K562 (cell line): Measurements from ENCODE around the gene CFAP300. TPM values are rescaled to one million over a fixed set of nuclear protein-coding genes. Genes with fewer than 3 reads are reported as not detected.

Experiments
- KHSRP ChIP-seq: fragments of 450-650 bp; IDR thresholded peaks from 2 replicates; pipeline ENCODE4 v1.6.1; 2017
- NFE2 ChIP-seq: IDR thresholded peaks from 2 replicates; pipeline ENCODE4 v1.6.1; 2014; ENCODE audit warnings: antibody characterized with exemption, low read depth
- SETDB1 ChIP-seq: IDR thresholded peaks from one replicate; pipeline ENCODE4 v1.6.1; 2012; ENCODE audit warnings: low read length, control low read depth, inconsistent platforms
- WHSC1 ChIP-seq: IDR thresholded peaks from one replicate; pipeline ENCODE4 v1.6.1; 2012; ENCODE audit warnings: low read length, control low read depth, inconsistent platforms
- ZNF586 ChIP-seq: fragments of 450-650 bp; formaldehyde crosslinking; conservative IDR thresholded peaks from 2 replicates; pipeline ENCODE4 v1.4.0; 2020; ENCODE audit warnings: mild to moderate bottlenecking, moderate library complexity
- polyA plus RNA-seq, 8 experiments: library from polyadenylated mRNA; depleted of rRNA in 4 of 8; stranded (reverse) in 5 of 8; unstranded in 3 of 8; fragments of >200 nt; fragmentation: Nextera tagmentation in 2 of 8; fragmentation: Illumina TruSeq in 1 of 8; extraction: Ambion mirVana in 2 of 8; extraction: Trizol in 1 of 8; gene quantifications; 2 replicates each; pipeline versions ENCODE4 v1.2.1 to v1.2.3, GENCODE V29; 2011 to 2014; ENCODE audit warnings: inconsistent platforms in 1 of 8, missing spikeins in 1 of 8
- total RNA-seq, 7 experiments: library from RNA; depleted of rRNA in 6 of 7; stranded (reverse); fragments of >200 nt in 6 of 7; fragmentation: Illumina TruSeq in 2 of 7; extraction: Trizol in 2 of 7; gene quantifications; 2 replicates each; pipeline versions ENCODE4 v1.2.1 to v1.2.3, GENCODE V29; 2011 to 2021; ENCODE audit warnings: low replicate concordance in 1 of 7
- TF ChIP-seq, protein P1 (sequence below): fragments of 200-600 bp; sonication (generic); IDR thresholded peaks from one replicate; pipeline ENCODE4 v1.6.1; 2012; ENCODE audit warnings: mild to moderate bottlenecking, low read depth, low read length, inconsistent platforms
- TF ChIP-seq, protein P2 (sequence below): fragments of 450-650 bp; formaldehyde crosslinking; IDR thresholded peaks from 2 replicates; pipeline ENCODE4 v1.4.0; 2020; ENCODE audit warnings: mild to moderate bottlenecking, mixed read lengths
- TF ChIP-seq, protein P3 (sequence below): fragments of 250-450 bp; sonication (Bioruptor Pico); IDR thresholded peaks from 2 replicates; pipeline ENCODE4 v1.8.0; 2021; ENCODE audit warnings: moderate library complexity, mild to moderate bottlenecking, inconsistent platforms
- TF ChIP-seq, protein P4 (sequence below): IDR thresholded peaks from 2 replicates; pipeline ENCODE4 v1.6.1; 2012; ENCODE audit warnings: low read depth, low read length, improper control_type of control experiment, borderline replicate concordance
- TF ChIP-seq, protein P5 (sequence below): fragments of 250-450 bp; sonication (Bioruptor Pico); IDR thresholded peaks from 2 replicates; pipeline ENCODE4 v1.8.0; 2021; ENCODE audit warnings: moderate library complexity, mild to moderate bottlenecking, inconsistent platforms

CFAP300 gene
- total and polyA plus RNA-seq, 9 of the 15 experiments (the other 6 are each of a cell fraction or from before 2014, with no cell fraction given), result not detected

DNA sequence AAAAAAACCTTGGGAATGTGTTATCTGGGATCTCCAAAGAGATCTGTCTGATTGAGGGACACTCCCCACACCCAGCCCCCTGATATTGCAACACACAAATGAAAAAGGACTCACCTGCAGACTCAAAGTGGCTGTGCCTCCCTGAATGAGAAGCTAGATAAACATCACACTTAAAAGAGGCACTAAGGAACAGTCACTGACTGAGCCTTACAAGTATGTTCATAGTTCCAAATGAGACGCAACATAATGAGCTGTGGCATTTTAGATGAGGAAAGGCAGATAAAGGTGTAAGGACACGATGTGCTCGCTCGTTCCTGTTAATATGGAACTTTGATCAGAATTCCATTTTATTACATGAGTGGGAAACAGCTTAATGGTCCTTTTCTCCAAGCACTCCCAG lies 21.0 kb upstream of the CFAP300 start (continued):
- TF ChIP-seq, protein P1, sequence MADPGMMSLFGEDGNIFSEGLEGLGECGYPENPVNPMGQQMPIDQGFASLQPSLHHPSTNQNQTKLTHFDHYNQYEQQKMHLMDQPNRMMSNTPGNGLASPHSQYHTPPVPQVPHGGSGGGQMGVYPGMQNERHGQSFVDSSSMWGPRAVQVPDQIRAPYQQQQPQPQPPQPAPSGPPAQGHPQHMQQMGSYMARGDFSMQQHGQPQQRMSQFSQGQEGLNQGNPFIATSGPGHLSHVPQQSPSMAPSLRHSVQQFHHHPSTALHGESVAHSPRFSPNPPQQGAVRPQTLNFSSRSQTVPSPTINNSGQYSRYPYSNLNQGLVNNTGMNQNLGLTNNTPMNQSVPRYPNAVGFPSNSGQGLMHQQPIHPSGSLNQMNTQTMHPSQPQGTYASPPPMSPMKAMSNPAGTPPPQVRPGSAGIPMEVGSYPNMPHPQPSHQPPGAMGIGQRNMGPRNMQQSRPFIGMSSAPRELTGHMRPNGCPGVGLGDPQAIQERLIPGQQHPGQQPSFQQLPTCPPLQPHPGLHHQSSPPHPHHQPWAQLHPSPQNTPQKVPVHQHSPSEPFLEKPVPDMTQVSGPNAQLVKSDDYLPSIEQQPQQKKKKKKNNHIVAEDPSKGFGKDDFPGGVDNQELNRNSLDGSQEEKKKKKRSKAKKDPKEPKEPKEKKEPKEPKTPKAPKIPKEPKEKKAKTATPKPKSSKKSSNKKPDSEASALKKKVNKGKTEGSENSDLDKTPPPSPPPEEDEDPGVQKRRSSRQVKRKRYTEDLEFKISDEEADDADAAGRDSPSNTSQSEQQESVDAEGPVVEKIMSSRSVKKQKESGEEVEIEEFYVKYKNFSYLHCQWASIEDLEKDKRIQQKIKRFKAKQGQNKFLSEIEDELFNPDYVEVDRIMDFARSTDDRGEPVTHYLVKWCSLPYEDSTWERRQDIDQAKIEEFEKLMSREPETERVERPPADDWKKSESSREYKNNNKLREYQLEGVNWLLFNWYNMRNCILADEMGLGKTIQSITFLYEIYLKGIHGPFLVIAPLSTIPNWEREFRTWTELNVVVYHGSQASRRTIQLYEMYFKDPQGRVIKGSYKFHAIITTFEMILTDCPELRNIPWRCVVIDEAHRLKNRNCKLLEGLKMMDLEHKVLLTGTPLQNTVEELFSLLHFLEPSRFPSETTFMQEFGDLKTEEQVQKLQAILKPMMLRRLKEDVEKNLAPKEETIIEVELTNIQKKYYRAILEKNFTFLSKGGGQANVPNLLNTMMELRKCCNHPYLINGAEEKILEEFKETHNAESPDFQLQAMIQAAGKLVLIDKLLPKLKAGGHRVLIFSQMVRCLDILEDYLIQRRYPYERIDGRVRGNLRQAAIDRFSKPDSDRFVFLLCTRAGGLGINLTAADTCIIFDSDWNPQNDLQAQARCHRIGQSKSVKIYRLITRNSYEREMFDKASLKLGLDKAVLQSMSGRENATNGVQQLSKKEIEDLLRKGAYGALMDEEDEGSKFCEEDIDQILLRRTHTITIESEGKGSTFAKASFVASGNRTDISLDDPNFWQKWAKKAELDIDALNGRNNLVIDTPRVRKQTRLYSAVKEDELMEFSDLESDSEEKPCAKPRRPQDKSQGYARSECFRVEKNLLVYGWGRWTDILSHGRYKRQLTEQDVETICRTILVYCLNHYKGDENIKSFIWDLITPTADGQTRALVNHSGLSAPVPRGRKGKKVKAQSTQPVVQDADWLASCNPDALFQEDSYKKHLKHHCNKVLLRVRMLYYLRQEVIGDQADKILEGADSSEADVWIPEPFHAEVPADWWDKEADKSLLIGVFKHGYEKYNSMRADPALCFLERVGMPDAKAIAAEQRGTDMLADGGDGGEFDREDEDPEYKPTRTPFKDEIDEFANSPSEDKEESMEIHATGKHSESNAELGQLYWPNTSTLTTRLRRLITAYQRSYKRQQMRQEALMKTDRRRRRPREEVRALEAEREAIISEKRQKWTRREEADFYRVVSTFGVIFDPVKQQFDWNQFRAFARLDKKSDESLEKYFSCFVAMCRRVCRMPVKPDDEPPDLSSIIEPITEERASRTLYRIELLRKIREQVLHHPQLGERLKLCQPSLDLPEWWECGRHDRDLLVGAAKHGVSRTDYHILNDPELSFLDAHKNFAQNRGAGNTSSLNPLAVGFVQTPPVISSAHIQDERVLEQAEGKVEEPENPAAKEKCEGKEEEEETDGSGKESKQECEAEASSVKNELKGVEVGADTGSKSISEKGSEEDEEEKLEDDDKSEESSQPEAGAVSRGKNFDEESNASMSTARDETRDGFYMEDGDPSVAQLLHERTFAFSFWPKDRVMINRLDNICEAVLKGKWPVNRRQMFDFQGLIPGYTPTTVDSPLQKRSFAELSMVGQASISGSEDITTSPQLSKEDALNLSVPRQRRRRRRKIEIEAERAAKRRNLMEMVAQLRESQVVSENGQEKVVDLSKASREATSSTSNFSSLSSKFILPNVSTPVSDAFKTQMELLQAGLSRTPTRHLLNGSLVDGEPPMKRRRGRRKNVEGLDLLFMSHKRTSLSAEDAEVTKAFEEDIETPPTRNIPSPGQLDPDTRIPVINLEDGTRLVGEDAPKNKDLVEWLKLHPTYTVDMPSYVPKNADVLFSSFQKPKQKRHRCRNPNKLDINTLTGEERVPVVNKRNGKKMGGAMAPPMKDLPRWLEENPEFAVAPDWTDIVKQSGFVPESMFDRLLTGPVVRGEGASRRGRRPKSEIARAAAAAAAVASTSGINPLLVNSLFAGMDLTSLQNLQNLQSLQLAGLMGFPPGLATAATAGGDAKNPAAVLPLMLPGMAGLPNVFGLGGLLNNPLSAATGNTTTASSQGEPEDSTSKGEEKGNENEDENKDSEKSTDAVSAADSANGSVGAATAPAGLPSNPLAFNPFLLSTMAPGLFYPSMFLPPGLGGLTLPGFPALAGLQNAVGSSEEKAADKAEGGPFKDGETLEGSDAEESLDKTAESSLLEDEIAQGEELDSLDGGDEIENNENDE, result no peak
- TF ChIP-seq, protein P2, sequence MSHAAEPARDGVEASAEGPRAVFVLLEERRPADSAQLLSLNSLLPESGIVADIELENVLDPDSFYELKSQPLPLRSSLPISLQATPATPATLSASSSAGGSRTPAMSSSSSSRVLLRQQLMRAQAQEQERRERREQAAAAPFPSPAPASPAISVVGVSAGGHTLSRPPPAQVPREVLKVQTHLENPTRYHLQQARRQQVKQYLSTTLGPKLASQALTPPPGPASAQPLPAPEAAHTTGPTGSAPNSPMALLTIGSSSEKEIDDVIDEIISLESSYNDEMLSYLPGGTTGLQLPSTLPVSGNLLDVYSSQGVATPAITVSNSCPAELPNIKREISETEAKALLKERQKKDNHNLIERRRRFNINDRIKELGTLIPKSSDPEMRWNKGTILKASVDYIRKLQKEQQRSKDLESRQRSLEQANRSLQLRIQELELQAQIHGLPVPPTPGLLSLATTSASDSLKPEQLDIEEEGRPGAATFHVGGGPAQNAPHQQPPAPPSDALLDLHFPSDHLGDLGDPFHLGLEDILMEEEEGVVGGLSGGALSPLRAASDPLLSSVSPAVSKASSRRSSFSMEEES, result no peak
- no peak for TF ChIP-seq NFE2
- TF ChIP-seq, protein P3, sequence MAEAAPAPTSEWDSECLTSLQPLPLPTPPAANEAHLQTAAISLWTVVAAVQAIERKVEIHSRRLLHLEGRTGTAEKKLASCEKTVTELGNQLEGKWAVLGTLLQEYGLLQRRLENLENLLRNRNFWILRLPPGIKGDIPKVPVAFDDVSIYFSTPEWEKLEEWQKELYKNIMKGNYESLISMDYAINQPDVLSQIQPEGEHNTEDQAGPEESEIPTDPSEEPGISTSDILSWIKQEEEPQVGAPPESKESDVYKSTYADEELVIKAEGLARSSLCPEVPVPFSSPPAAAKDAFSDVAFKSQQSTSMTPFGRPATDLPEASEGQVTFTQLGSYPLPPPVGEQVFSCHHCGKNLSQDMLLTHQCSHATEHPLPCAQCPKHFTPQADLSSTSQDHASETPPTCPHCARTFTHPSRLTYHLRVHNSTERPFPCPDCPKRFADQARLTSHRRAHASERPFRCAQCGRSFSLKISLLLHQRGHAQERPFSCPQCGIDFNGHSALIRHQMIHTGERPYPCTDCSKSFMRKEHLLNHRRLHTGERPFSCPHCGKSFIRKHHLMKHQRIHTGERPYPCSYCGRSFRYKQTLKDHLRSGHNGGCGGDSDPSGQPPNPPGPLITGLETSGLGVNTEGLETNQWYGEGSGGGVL (CRISPR knock-in tag), result no peak
- TF ChIP-seq SETDB1, result no peak
- TF ChIP-seq, protein P4, sequence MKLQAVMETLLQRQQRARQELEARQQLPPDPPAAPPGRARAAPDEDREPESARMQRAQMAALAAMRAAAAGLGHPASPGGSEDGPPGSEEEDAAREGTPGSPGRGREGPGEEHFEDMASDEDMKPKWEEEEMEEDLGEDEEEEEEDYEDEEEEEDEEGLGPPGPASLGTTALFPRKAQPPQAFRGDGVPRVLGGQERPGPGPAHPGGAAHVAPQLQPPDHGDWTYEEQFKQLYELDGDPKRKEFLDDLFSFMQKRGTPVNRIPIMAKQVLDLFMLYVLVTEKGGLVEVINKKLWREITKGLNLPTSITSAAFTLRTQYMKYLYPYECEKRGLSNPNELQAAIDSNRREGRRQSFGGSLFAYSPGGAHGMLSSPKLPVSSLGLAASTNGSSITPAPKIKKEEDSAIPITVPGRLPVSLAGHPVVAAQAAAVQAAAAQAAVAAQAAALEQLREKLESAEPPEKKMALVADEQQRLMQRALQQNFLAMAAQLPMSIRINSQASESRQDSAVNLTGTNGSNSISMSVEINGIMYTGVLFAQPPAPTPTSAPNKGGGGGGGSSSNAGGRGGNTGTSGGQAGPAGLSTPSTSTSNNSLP, result no peak
- no peak for TF ChIP-seq ZNF586 (CRISPR knock-in tag)
- TF ChIP-seq, protein P5, sequence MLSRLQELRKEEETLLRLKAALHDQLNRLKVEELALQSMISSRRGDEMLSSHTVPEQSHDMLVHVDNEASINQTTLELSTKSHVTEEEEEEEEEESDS (CRISPR knock-in tag), result no peak
- TF ChIP-seq KHSRP, result no peak
- TF ChIP-seq WHSC1, result no peak
